ENCODE data around the gene EEPD1. TPM values are rescaled to one million over a fixed set of nuclear protein-coding genes. Genes with fewer than 3 reads are reported as not detected.

Gene EEPD1
- total and polyA plus RNA-seq, 11 donors, result 3.7 to 12.2 (median 7.7) TPM

GRCh38 chr7:36160313-36160712 lies 7.3 kb downstream of the EEPD1 start:
- Histone ChIP-seq H3K4me3 (no peak overlapping the region), H3K4me1 (peaks cover 13 to 74% (median 49%) of the 10 kb centered on the region in 12 donors), H3K36me3 (peaks cover 0 to 6% (median 0%) of the 10 kb centered on the region in 9 donors), H3K27ac (no peak overlapping the region), H3K27me3 (no peaks in the 10 kb centered on the region), H3K9me3 (no peaks in the 10 kb centered on the region)
- intact Hi-C loops (cut with DNase I), result loop anchor here in 2 of 10 donors (5.0 to 10.0 kb wide), 2 partner anchors 47 to 124 kb away; no protein-coding TSS in a partner anchor
- no peak for TF ChIP-seq POLR2A (IDR thresholded peaks at IDR 0.05)
- TF ChIP-seq CTCF (IDR thresholded peaks at IDR 0.05), result no peak
- DNase-seq, result no peak
- ATAC-seq, result no peak
- 57 to 94% (median 73%) methylated on average over 5 of the region's 5 CpGs for WGBS, 4 donors

- Histone ChIP-seq H3K4me3 (no peak overlapping the region), H3K36me3 (peaks cover 0 to 6% (median 0%) of the 10 kb centered on the region in 9 donors), H3K27me3 (no peaks in the 10 kb centered on the region), H3K4me1 (peaks cover 0 to 58% (median 32%) of the 10 kb centered on the region in 12 donors), H3K27ac (no peak overlapping the region), H3K9me3 (no peaks in the 10 kb centered on the region)
- DNase-seq, result no peak
- no peak for ATAC-seq
- WGBS, 4 donors, result 89 to 100% (median 92%) methylated on average over 1 of the region's 1 CpG
- intact Hi-C loops (cut with DNase I), result loop anchor here in 2 of 10 donors (5.0 to 10.0 kb wide), 2 partner anchors 45 to 123 kb away; no protein-coding TSS in a partner anchor
- TF ChIP-seq POLR2A (IDR thresholded peaks at IDR 0.05) (no peak), CTCF (IDR thresholded peaks at IDR 0.05) (no peak)
Observed at GRCh38 chr7:36161996-36162395, 8.9 kb downstream of the EEPD1 start.

GRCh38 chr7:36165059-36165458 lies 12.0 kb downstream of the EEPD1 start:
- 44 to 60% (median 55%) methylated on average over 2 of the region's 2 CpGs for WGBS, 4 donors
- no peak overlapping the region for H3K27ac ChIP-seq
- intact Hi-C loops (cut with DNase I), result loop anchor here in 1 of 10 donors (10.0 kb wide), 1 partner anchor 120 kb away; no protein-coding TSS in a partner anchor
- H3K4me1 ChIP-seq, result peaks cover 0 to 28% (median 5%) of the 10 kb centered on the region in 12 donors
- no peak for DNase-seq
- H3K27me3 ChIP-seq, result no peaks in the 10 kb centered on the region
- ATAC-seq, result peak in 1 of 4 donors; percentile 31
- no peak overlapping the region for H3K4me3 ChIP-seq
- no peak for TF ChIP-seq POLR2A (IDR thresholded peaks at IDR 0.05)
- no peak for TF ChIP-seq CTCF (IDR thresholded peaks at IDR 0.05)
- peaks cover 0 to 6% (median 0%) of the 10 kb centered on the region in 9 donors for H3K36me3 ChIP-seq
- H3K9me3 ChIP-seq, result no peaks in the 10 kb centered on the region

- H3K4me1 ChIP-seq, result peaks cover 0 to 22% (median 2%) of the 10 kb centered on the region in 12 donors
- DNase-seq (no peak), ATAC-seq (no peak)
- WGBS, 4 donors, result 92 to 97% (median 94%) methylated on average over 4 of the region's 4 CpGs
- no peaks in the 10 kb centered on the region for H3K9me3 ChIP-seq
- H3K4me3 ChIP-seq, result no peak overlapping the region
- no peaks in the 10 kb centered on the region for H3K27me3 ChIP-seq
- no peak overlapping the region for H3K27ac ChIP-seq
- intact Hi-C loops (cut with DNase I), result loop anchor here in 1 of 10 donors (10.0 kb wide), 1 partner anchor 119 kb away; no protein-coding TSS in a partner anchor
- H3K36me3 ChIP-seq, result peaks cover 0 to 6% (median 0%) of the 10 kb centered on the region in 9 donors
- TF ChIP-seq POLR2A (IDR thresholded peaks at IDR 0.05) (no peak), CTCF (IDR thresholded peaks at IDR 0.05) (no peak)
Observed at GRCh38 chr7:36165802-36166201, 12.7 kb downstream of the EEPD1 start.
